ENCODE measurements around the gene USP53. TPM values are rescaled to one million over a fixed set of nuclear protein-coding genes. Genes with fewer than 3 reads are reported as not detected.

USP53 gene
- polyA plus RNA-seq, 2 of the 4 experiments (the other 2 are of a cell fraction) = 10.2 to 50.7 TPM

- POLR2A ChIA-PET = no interaction called here
- Histone ChIP-seq H3K9me3 (no peaks in the 10 kb centered on the region), H3K27ac (no peak overlapping the region), H3K4me3 (no peak overlapping the region), H3K4me1 (no peaks in the 10 kb centered on the region), H3K4me2 (no peak overlapping the region)
- CTCF ChIA-PET = no interaction called here
- no peak for ATAC-seq
- DNase-seq (ENCODE audit: low read depth in 1 of 2, low spot score in 1 of 2) = no peak
- no peak for FAIRE-seq
- 26% methylated on average over 1 of the region's 1 CpG for WGBS (ENCODE audit: missing lambda C conversion rate)
- TF ChIP-seq BCL3 (IDR thresholded peaks at IDR 0.05) (no peak), CBX8 (IDR thresholded peaks at IDR 0.05) (no peak), POLR2AphosphoS2 (conservative IDR thresholded peaks at IDR 0.05; ENCODE audit: low read length) (no peak), HOXB13 (CRISPR knock-in tag; IDR thresholded peaks at IDR 0.05; ENCODE audit: low read depth) (no peak)
These were observed 33.5 kb upstream of the USP53 start for GRCh38 chr4:119179011-119179410.

GRCh38 chr4:119184128-119184527 is 28.4 kb upstream of the USP53 start:
- TF ChIP-seq EHMT2 (IDR thresholded peaks at IDR 0.05; ENCODE audit: low read depth) (no peak), MYC (IDR thresholded peaks at IDR 0.05; ENCODE audit: borderline replicate concordance, low read length) (no peak), NFE2L2 (conservative IDR thresholded peaks at IDR 0.05; ENCODE audit: low read length) (no peak), E2F6 (IDR thresholded peaks at IDR 0.05; ENCODE audit: borderline replicate concordance, low read depth) (no peak), CTCF (IDR thresholded peaks at IDR 0.05) (no peak), CHD2 (IDR thresholded peaks at IDR 0.05; ENCODE audit: low read length, partially characterized antibody) (no peak), TFCP2L1 (CRISPR knock-in tag; IDR thresholded peaks at IDR 0.05) (no peak), KDM1A (IDR thresholded peaks at IDR 0.05; ENCODE audit: low read depth) (no peak), NPAS2 (CRISPR knock-in tag; IDR thresholded peaks at IDR 0.05; ENCODE audit: borderline replicate concordance) (no peak), FOXS1 (CRISPR knock-in tag; IDR thresholded peaks at IDR 0.05) (no peak), ZC3H11A (IDR thresholded peaks at IDR 0.05) (no peak), SMC3 (IDR thresholded peaks at IDR 0.05) (no peak)
- no peak for FAIRE-seq
- 89% methylated on average over 2 of the region's 2 CpGs for WGBS (ENCODE audit: missing lambda C conversion rate)
- H3K4me1 ChIP-seq = peaks cover 9% of the 10 kb centered on the region; the same call in 1 of the 3 replicates
- ChIA-PET CTCF (interaction anchor here (1.0 kb wide), 1 partner anchor 8 kb away, joined by 3 read pairs; no protein-coding TSS in a partner anchor), POLR2A (no interaction called here)
- H3K9me3 ChIP-seq = no peaks in the 10 kb centered on the region
- no peak for ATAC-seq
- no peak overlapping the region for H3K4me3 ChIP-seq
- no peak for DNase-seq (ENCODE audit: low read depth in 1 of 2, low spot score in 1 of 2)
- H3K4me2 ChIP-seq = no peak overlapping the region
- H3K27ac ChIP-seq = no peak overlapping the region

GRCh38 chr4:119189638-119190037 is 22.9 kb upstream of the USP53 start:
- no peak for FAIRE-seq
- TF ChIP-seq HMGXB4 (CRISPR knock-in tag; IDR thresholded peaks at IDR 0.05; ENCODE audit: borderline replicate concordance) = no peak
- no peak for TF ChIP-seq BHLHE40 (IDR thresholded peaks at IDR 0.05; ENCODE audit: low read depth, low read length)
- no peak for TF ChIP-seq TFCP2L1 (CRISPR knock-in tag; IDR thresholded peaks at IDR 0.05)
- DNase-seq (ENCODE audit: low read depth in 1 of 2, low spot score in 1 of 2) = no peak
- no peak for ATAC-seq
- 70% methylated on average over 1 of the region's 1 CpG for WGBS (ENCODE audit: missing lambda C conversion rate)
- no peak overlapping the region for H3K4me3 ChIP-seq
- H3K4me1 ChIP-seq = peaks cover 9% of the 10 kb centered on the region; the same call in 1 of the 3 replicates
- H3K27ac ChIP-seq = peak overlapping the region in 1 of 2 experiments; percentile 45; a peak in 1 of 6 replicates
- POLR2A ChIA-PET = no interaction called here
- CTCF ChIA-PET = no interaction called here
- H3K9me3 ChIP-seq = no peaks in the 10 kb centered on the region
- no peak overlapping the region for H3K4me2 ChIP-seq

Measured in A549 (cell line).